GM10266 (cell line): Measurements from ENCODE around the gene TEX22.
A peak's percentile ranks its signal among the peaks of the same experiment; 100 is the strongest.

Source experiments
- DNase-seq: peaks from one replicate; pipeline ENCODE4 v3.0.0; 2012; ENCODE audit errors: extremely low spot score
- TF ChIP-seq, protein P1 (sequence below): IDR thresholded peaks from 2 replicates; pipeline ENCODE4 v1.5.1; 2012; ENCODE audit warnings: mild to moderate bottlenecking, low read depth; ENCODE audit not compliant: control insufficient read depth, insufficient read depth; ENCODE audit errors: missing control alignments

The TEX22 gene

DNA sequence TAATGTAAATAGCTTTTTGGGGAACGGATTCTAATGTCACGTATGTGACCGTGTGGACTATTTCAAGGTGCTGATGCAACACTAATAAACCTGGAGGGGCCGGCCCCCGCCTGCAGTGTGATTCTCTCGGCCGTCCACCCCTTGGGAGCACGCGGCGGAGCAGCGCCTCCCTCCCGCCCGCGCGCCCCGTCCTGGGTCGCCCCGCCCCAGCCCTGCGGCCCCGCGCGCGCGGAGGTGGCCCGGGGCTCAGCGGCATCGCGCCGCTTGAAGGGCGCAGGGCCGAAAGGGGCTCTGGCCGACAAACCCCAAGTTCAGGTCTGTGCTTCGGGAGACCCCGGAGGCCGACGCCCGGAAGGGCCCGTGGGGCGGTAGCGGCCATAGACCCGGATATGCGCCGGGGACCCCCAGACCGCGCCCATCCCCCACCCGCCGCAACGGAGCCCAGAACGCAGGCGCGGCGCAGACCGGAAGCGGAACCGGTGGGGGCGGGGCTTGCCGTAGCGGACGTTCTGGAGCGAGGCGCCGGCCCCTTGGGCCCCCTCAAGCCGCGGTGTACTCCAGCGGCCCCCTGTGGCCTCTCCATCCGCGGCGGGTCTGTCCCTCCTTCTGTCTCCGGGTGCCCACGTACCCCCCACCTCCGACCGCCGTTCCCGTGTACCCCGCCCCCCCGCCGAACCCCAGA is at the start of gene TEX22:
Gene TEX22 (plus strand): TSS at position 495 of the 682 bp plus-strand sequence. CDS start 803 bp downstream, outside the sequence.
- DNase-seq = peak; percentile 98
- TF ChIP-seq, protein P1, sequence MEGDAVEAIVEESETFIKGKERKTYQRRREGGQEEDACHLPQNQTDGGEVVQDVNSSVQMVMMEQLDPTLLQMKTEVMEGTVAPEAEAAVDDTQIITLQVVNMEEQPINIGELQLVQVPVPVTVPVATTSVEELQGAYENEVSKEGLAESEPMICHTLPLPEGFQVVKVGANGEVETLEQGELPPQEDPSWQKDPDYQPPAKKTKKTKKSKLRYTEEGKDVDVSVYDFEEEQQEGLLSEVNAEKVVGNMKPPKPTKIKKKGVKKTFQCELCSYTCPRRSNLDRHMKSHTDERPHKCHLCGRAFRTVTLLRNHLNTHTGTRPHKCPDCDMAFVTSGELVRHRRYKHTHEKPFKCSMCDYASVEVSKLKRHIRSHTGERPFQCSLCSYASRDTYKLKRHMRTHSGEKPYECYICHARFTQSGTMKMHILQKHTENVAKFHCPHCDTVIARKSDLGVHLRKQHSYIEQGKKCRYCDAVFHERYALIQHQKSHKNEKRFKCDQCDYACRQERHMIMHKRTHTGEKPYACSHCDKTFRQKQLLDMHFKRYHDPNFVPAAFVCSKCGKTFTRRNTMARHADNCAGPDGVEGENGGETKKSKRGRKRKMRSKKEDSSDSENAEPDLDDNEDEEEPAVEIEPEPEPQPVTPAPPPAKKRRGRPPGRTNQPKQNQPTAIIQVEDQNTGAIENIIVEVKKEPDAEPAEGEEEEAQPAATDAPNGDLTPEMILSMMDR = peak; percentile 43

- TF ChIP-seq, protein P1 = no peak
- no peak for DNase-seq
Observed at GRCh38 chr14:105348945-105349699, 49.2 kb upstream of the TEX22 start.

DNA sequence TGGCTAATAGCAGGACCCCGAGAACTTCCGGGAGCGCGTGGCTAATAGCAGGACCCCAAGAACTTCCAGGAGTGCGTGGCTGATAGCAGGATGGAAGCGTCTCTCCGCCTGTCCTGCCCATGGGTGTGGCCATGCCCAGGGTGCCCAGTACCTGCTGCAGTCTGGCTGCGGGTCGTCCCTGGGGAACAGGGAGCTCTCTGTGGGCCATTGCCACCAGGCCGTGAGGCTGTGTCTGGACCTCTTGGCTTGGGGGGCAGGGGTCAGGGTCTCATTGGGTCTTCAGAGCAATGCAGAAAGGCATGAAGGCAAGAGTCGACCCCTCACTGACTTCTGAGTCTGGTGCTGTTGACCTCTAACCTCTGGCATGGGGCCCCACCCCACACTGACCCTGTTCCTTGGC is 48.3 kb upstream of the TEX22 start:
- TF ChIP-seq, protein P1 = no peak
- no peak for DNase-seq

DNA sequence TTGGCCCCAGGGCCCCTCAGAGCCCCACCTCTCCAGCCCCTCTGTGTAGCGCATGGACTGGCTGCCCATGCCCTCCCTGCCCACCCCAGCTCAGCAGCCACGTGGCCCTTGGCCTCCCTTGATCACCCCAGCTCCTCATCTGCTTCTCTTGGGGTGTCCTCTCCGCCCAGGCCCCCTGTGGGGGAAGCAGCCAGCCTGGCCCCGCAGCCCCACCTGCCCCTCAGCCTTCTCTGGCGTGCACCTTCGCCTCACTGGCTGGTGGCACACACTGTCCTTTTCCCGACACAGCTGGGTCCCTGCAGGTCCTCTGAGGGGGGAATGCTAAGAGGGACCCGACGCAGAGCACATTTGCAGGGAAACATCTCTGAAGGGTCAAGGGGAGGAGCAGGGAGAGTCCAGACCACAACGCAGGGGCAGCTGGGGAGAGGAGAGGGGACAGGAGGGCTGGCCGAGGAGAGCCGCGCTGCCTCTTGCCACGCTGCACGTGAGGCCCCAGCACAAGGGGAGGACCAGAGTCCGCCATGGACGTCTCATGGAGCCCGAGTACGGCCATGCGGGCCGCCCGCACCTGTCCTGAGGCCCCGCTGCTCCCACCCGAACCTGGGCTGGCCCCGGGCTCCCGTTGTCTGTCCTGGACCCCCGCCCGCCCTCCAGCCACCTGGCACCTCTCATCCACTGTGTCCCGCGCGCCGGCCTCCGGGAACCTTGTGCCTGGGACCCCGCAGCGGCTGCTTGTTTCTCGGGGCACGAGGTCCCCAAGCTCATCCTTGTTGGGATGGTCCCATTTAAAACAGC is 47.7 kb upstream of the TEX22 start:
- no peak for DNase-seq
- TF ChIP-seq, protein P1 = no peak

- DNase-seq = no peak
- TF ChIP-seq, protein P1 = no peak
Observed at GRCh38 chr14:105351410-105351809, 46.9 kb upstream of the TEX22 start.

DNA sequence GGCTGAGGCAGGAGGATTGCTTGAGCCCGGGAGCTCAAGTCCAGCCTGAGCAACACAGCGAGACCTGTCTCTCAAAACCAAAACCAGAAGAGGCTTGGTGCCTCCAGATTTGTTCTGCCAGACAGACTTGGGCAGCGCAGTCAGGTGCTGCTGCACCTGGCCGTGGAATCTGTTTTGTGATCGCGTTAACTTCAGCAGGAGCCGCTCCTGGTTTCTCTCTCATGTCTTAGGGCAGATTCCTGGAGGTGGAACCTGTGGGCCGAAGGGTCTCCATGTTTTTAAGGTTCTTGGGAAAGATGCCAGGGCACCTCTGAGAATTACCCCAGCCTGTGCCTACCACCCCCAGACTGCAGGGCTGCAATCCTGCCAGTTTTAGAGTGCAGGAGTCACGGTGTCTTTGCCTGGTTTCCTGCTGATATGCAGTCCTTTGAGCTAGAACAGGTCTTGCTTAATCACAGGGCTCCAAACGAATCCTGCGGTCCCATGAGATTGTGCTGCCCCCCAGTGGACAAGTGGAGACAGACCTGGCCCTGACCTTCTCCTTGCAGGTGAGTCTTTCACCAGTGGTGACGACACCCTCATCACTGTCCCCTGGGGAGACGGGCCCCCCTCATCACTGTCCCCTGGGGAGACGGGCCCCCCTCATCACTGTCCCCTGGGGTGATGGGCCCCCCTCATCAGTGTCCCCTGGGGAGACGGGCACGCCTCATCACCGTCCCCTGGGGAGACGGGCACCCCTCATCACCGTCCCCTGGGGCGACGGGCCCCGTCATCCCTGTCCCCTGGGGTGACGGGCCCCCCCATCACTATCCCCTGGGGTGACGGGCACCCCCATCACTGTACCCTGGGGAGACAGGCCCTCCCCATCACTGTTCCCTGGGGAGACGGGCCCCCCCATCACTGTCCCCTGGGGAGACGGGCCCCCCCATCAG is 46.2 kb upstream of the TEX22 start:
- TF ChIP-seq, protein P1 = peak; percentile 95
- peak; percentile 97 for DNase-seq
